Endothelial cell (in vitro differentiated cells): ENCODE data around the gene LRRC8B. TPM values are rescaled to one million over a fixed set of nuclear protein-coding genes. Genes with fewer than 3 reads are reported as not detected.
"Not testable (repeated sequence)": the region's sequence is repeated elsewhere in the genome, so short reads cannot be mapped to it uniquely, and the experiment has no call there.

Experiments
- DNase-seq: peaks from one replicate; pipeline ENCODE4 v3.0.0; 2021; ENCODE audit warnings: low spot score
- H3K27ac Mint-ChIP-seq: one replicate; pipeline ENCODE4 v1.8.0; 2021; ENCODE audit warnings: mixed read lengths, inconsistent platforms; ENCODE audit not compliant: unreplicated experiment
- H3K27me3 Mint-ChIP-seq: one replicate; pipeline ENCODE4 v1.8.0; 2021; ENCODE audit warnings: mild to moderate bottlenecking, moderate library complexity, mixed read lengths, inconsistent platforms; ENCODE audit not compliant: unreplicated experiment
- H3K36me3 Mint-ChIP-seq: one replicate; pipeline ENCODE4 v1.8.0; 2021; ENCODE audit warnings: mild to moderate bottlenecking, low read depth, mixed read lengths, inconsistent platforms; ENCODE audit not compliant: unreplicated experiment
- H3K4me1 Mint-ChIP-seq: one replicate; pipeline ENCODE4 v1.8.0; 2021; ENCODE audit warnings: mild to moderate bottlenecking, mixed read lengths, inconsistent platforms; ENCODE audit not compliant: unreplicated experiment
- H3K4me3 Mint-ChIP-seq: one replicate; pipeline ENCODE4 v1.8.0; 2021; ENCODE audit warnings: mild to moderate bottlenecking, mixed read lengths, inconsistent platforms; ENCODE audit not compliant: unreplicated experiment
- H3K9me3 Mint-ChIP-seq: one replicate; pipeline ENCODE4 v1.8.0; 2021; ENCODE audit warnings: mixed read lengths, inconsistent platforms; ENCODE audit not compliant: unreplicated experiment
- CTCF ChIP-seq: fragments of 200-600 bp; sonication (generic); IDR thresholded peaks from one replicate; pipeline ENCODE4 v1.5.0; 2021; ENCODE audit warnings: antibody characterized with exemption; ENCODE audit not compliant: unreplicated experiment
- total RNA-seq: library from RNA; stranded (reverse); fragmentation: NEBNext Ultra II Directional; extraction: Animal tissue kit (Norgen Biotek cat#: 25700); gene quantifications from one replicate; pipeline ENCODE4 v1.2.1, GENCODE V29; 2021; ENCODE audit not compliant: unreplicated experiment

The LRRC8B gene
- total RNA-seq, 1 donor from 2014 or later = 14.5 TPM

GRCh38 chr1:89588480-89588879 lies 63.9 kb downstream of the LRRC8B start:
- no peaks in the 10 kb centered on the region for H3K9me3 Mint-ChIP-seq
- H3K4me1 Mint-ChIP-seq = peaks cover 8% of the 10 kb centered on the region
- H3K27me3 Mint-ChIP-seq = no peaks in the 10 kb centered on the region
- peaks cover 3% of the 10 kb centered on the region for H3K36me3 Mint-ChIP-seq
- H3K27ac Mint-ChIP-seq = no peak overlapping the region
- H3K4me3 Mint-ChIP-seq = no peak overlapping the region
- no peak for DNase-seq
- no peak for TF ChIP-seq CTCF

GRCh38 chr1:89589515-89589914 lies 64.9 kb downstream of the LRRC8B start:
- no peak overlapping the region for H3K27ac Mint-ChIP-seq
- peaks cover 8% of the 10 kb centered on the region for H3K4me1 Mint-ChIP-seq
- no peaks in the 10 kb centered on the region for H3K36me3 Mint-ChIP-seq
- no peak for TF ChIP-seq CTCF
- H3K9me3 Mint-ChIP-seq = no peaks in the 10 kb centered on the region
- no peaks in the 10 kb centered on the region for H3K27me3 Mint-ChIP-seq
- no peak overlapping the region for H3K4me3 Mint-ChIP-seq
- DNase-seq = no peak

- no peaks in the 10 kb centered on the region for H3K27me3 Mint-ChIP-seq
- no peaks in the 10 kb centered on the region for H3K36me3 Mint-ChIP-seq
- H3K27ac Mint-ChIP-seq = no peak overlapping the region
- no peaks in the 10 kb centered on the region for H3K9me3 Mint-ChIP-seq
- peaks cover 8% of the 10 kb centered on the region for H3K4me1 Mint-ChIP-seq
- no peak for TF ChIP-seq CTCF
- no peak for DNase-seq
- no peak overlapping the region for H3K4me3 Mint-ChIP-seq
Observed at GRCh38 chr1:89590341-89591080, 65.9 kb downstream of the LRRC8B start.

GRCh38 chr1:89592861-89593302 lies 68.3 kb downstream of the LRRC8B start:
- H3K27ac Mint-ChIP-seq, H3K4me1 Mint-ChIP-seq, H3K36me3 Mint-ChIP-seq, DNase-seq, H3K27me3 Mint-ChIP-seq, H3K4me3 Mint-ChIP-seq, H3K9me3 Mint-ChIP-seq: not testable (repeated sequence)

- Mint-ChIP-seq H3K4me3 (no peak overlapping the region), H3K27ac (no peak overlapping the region), H3K27me3 (peaks cover 1% of the 10 kb centered on the region), H3K4me1 (peaks cover 10% of the 10 kb centered on the region), H3K9me3 (no peaks in the 10 kb centered on the region), H3K36me3 (no peaks in the 10 kb centered on the region)
- no peak for DNase-seq
- TF ChIP-seq CTCF = no peak
Observed at GRCh38 chr1:89594096-89594740, 69.6 kb downstream of the LRRC8B start.
